Measurements from ENCODE around the gene ZSCAN18.
A peak's percentile ranks its signal among the peaks of the same experiment; 100 is the strongest.

DNA sequence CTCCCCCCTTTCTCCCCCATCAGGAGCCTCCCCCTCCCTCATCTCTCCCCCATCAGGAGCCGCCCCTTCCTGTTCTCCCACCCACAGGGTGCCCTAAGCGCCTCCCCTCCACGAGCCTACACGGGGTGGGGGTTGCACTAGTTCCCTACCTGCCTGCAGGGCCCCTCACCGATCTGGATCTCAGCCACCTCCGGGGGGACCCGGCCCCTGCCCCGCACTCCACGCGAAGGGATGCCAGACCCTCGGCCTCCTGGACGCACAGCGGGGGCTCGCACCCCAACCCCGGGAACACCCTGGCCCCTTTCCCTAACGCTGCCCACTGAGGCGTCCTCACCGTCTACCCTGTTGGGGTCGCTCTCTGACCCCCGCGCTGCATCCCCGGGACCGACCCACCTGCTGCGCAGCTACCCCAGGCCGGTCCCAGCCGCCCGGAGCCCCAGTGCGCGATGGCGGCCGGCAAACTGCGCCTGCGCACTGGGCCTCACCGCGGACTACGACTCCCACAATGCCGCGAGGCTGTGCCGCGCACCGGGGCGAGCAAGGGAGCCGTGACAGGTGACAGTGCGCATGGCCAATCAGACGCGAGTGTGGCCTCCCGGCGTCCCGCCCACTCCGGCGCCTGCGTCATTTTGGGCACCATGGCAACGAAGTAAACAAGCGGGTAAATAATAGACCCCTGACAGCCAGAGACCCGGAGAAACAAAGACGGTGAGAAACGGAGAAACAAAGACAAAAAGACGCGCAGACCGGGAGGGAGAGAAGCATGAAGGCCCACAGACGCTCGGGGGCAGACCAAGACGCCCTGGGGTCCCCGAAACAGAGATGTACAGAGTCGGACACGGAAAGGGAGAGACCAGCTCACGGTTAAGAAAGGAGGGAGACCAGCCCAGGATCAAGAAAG, at the start of gene ZSCAN18:
- TF ChIP-seq, protein P1, sequence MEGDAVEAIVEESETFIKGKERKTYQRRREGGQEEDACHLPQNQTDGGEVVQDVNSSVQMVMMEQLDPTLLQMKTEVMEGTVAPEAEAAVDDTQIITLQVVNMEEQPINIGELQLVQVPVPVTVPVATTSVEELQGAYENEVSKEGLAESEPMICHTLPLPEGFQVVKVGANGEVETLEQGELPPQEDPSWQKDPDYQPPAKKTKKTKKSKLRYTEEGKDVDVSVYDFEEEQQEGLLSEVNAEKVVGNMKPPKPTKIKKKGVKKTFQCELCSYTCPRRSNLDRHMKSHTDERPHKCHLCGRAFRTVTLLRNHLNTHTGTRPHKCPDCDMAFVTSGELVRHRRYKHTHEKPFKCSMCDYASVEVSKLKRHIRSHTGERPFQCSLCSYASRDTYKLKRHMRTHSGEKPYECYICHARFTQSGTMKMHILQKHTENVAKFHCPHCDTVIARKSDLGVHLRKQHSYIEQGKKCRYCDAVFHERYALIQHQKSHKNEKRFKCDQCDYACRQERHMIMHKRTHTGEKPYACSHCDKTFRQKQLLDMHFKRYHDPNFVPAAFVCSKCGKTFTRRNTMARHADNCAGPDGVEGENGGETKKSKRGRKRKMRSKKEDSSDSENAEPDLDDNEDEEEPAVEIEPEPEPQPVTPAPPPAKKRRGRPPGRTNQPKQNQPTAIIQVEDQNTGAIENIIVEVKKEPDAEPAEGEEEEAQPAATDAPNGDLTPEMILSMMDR (IDR thresholded peaks at IDR 0.05), result no peak
- TF ChIP-seq POLR2A (IDR thresholded peaks at IDR 0.05) (peak; percentile 61), POLR2AphosphoS5 (IDR thresholded peaks at IDR 0.05) (peak; percentile 95)
